KOPT-K1 (cell line): Measurements from ENCODE around the gene CLIP1.
"Not testable (repeated sequence)": the region's sequence is repeated elsewhere in the genome, so short reads cannot be mapped to it uniquely, and the experiment has no call there.

Source experiments
- H3K27ac ChIP-seq: fragments of 200-600 bp; sonication (generic); 2 replicates; pipeline ENCODE4 v1.5.1; 2016; ENCODE audit warnings: antibody characterized with exemption, mild to moderate bottlenecking, low read depth, low read length; ENCODE audit not compliant: poor library complexity, severe bottlenecking
- H3K36me3 ChIP-seq: fragments of 200-600 bp; sonication (generic); 2 replicates; pipeline ENCODE4 v1.5.1; 2017; ENCODE audit warnings: antibody characterized with exemption, mild to moderate bottlenecking, low read length, moderate library complexity; ENCODE audit not compliant: insufficient read depth
- H3K9me3 ChIP-seq: fragments of 200-600 bp; sonication (generic); 2 replicates; pipeline ENCODE4 v1.5.1; 2017; ENCODE audit warnings: antibody characterized with exemption, low read length, mild to moderate bottlenecking; ENCODE audit not compliant: insufficient read depth, poor library complexity, severe bottlenecking

Gene CLIP1

GRCh38 chr12:122358403-122358802 lies 64.1 kb downstream of the CLIP1 start:
- H3K9me3 ChIP-seq, H3K27ac ChIP-seq: not testable (repeated sequence)
- H3K36me3 ChIP-seq: peaks cover 51% of the 10 kb centered on the region

GRCh38 chr12:122357536-122357935 lies 64.9 kb downstream of the CLIP1 start:
- not testable (repeated sequence) for H3K9me3 ChIP-seq, H3K27ac ChIP-seq
- peaks cover 60% of the 10 kb centered on the region for H3K36me3 ChIP-seq

- peaks cover 65% of the 10 kb centered on the region for H3K36me3 ChIP-seq
- H3K9me3 ChIP-seq, H3K27ac ChIP-seq: not testable (repeated sequence)
These were observed 65.5 kb downstream of the CLIP1 start for GRCh38 chr12:122356991-122357390.

- H3K36me3 ChIP-seq: peaks cover 66% of the 10 kb centered on the region
These were observed 66.3 kb downstream of the CLIP1 start for GRCh38 chr12:122356192-122356635.

GRCh38 chr12:122355706-122356105 lies 66.8 kb downstream of the CLIP1 start:
- no peaks in the 10 kb centered on the region for H3K9me3 ChIP-seq
- H3K36me3 ChIP-seq: peaks cover 66% of the 10 kb centered on the region
- H3K27ac ChIP-seq: no peak overlapping the region

More at GRCh38 chr12:122356192-122356635, 66.3 kb downstream of the CLIP1 start:
- Histone ChIP-seq H3K27ac (no peak overlapping the region), H3K9me3 (no peaks in the 10 kb centered on the region)

- Histone ChIP-seq H3K36me3 (peaks cover 66% of the 10 kb centered on the region), H3K27ac (no peak overlapping the region), H3K9me3 (no peaks in the 10 kb centered on the region)
These were observed 67.4 kb downstream of the CLIP1 start for GRCh38 chr12:122354958-122355641.

GRCh38 chr12:122352394-122352793 lies 70.1 kb downstream of the CLIP1 start:
- no peak overlapping the region for H3K27ac ChIP-seq
- peaks cover 62% of the 10 kb centered on the region for H3K36me3 ChIP-seq
- no peaks in the 10 kb centered on the region for H3K9me3 ChIP-seq

GRCh38 chr12:122350141-122350848 lies 72.2 kb downstream of the CLIP1 start:
- H3K9me3 ChIP-seq: no peaks in the 10 kb centered on the region
- H3K27ac ChIP-seq: no peak overlapping the region
- H3K36me3 ChIP-seq: peaks cover 59% of the 10 kb centered on the region

GRCh38 chr12:122349078-122349477 lies 73.4 kb downstream of the CLIP1 start:
- no peaks in the 10 kb centered on the region for H3K9me3 ChIP-seq
- no peak overlapping the region for H3K27ac ChIP-seq
- H3K36me3 ChIP-seq: peaks cover 47% of the 10 kb centered on the region

- Histone ChIP-seq H3K27ac (no peak overlapping the region), H3K36me3 (peaks cover 41% of the 10 kb centered on the region), H3K9me3 (no peaks in the 10 kb centered on the region)
These were observed 74.0 kb downstream of the CLIP1 start for GRCh38 chr12:122348505-122348904.

GRCh38 chr12:122346054-122346453 lies 76.4 kb downstream of the CLIP1 start:
- peaks cover 24% of the 10 kb centered on the region for H3K36me3 ChIP-seq
- H3K27ac ChIP-seq: no peak overlapping the region
- no peaks in the 10 kb centered on the region for H3K9me3 ChIP-seq

GRCh38 chr12:122345042-122345441 lies 77.4 kb downstream of the CLIP1 start:
- peaks cover 19% of the 10 kb centered on the region for H3K36me3 ChIP-seq
- no peak overlapping the region for H3K27ac ChIP-seq
- no peaks in the 10 kb centered on the region for H3K9me3 ChIP-seq

- no peaks in the 10 kb centered on the region for H3K9me3 ChIP-seq
- H3K36me3 ChIP-seq: peaks cover 46% of the 10 kb centered on the region
- H3K27ac ChIP-seq: no peak overlapping the region
These were observed 86.2 kb downstream of the CLIP1 start for GRCh38 chr12:122336015-122336946.

GRCh38 chr12:122333142-122334087 lies 89.1 kb downstream of the CLIP1 start:
- Histone ChIP-seq H3K36me3 (peaks cover 43% of the 10 kb centered on the region), H3K9me3 (no peaks in the 10 kb centered on the region), H3K27ac (no peak overlapping the region)
